ENCODE measurements around the gene TBL3. TPM values are rescaled to one million over a fixed set of nuclear protein-coding genes. Genes with fewer than 3 reads are reported as not detected.
A peak's percentile ranks its signal among the peaks of the same experiment; 100 is the strongest.

Gene TBL3
- total RNA-seq, 2 experiments from 2014 or later = 36.5 to 38.0 TPM

- Mint-ChIP-seq H3K27me3 (ENCODE audit: low read depth) (peaks cover 30% of the 10 kb centered on the region), H3K36me3 (ENCODE audit: low read depth) (no peaks in the 10 kb centered on the region), H3K9me3 (no peaks in the 10 kb centered on the region), H3K27ac (no peak overlapping the region), H3K4me1 (ENCODE audit: low read depth) (peaks cover 22% of the 10 kb centered on the region), H3K4me3 (peak overlapping the region; percentile 49)
- DNase-seq = no peak
- intact Hi-C loops (cut with micrococcal nuclease) = loop anchor here (1.0 to 2.0 kb wide), 3 partner anchors 118 to 228 kb away; partner anchors contain the start of genes ECI1 and TRAF7
- CTCF ChIA-PET = interaction anchor here (0.6 to 4.3 kb wide), 11 partner anchors 9 to 230 kb away, joined by 3 to 52 read pairs (median 3); partner anchors contain the start of gene TRAF7
Measured at GRCh38 chr16:2022723-2023091, 50.9 kb downstream of the TBL3 start.

GRCh38 chr16:2023092-2024031, 51.5 kb downstream of the TBL3 start:
- no peak overlapping the region for H3K27ac Mint-ChIP-seq
- CTCF ChIA-PET = interaction anchor here (0.6 to 4.3 kb wide), 11 partner anchors 10 to 229 kb away, joined by 3 to 52 read pairs (median 3); partner anchors contain the start of gene TRAF7
- intact Hi-C loops (cut with micrococcal nuclease) = loop anchor here (1.0 to 2.0 kb wide), 3 partner anchors 117 to 227 kb away; partner anchors contain the start of genes ECI1 and TRAF7

GRCh38 chr16:2024032-2024420, 52.2 kb downstream of the TBL3 start:
- CTCF ChIA-PET = interaction anchor here (2.2 to 4.3 kb wide), 2 partner anchors 12 to 116 kb away, joined by 8 to 52 read pairs; no protein-coding TSS in a partner anchor
- Mint-ChIP-seq H3K9me3 (no peaks in the 10 kb centered on the region), H3K4me3 (no peak overlapping the region), H3K27me3 (ENCODE audit: low read depth) (peaks cover 26% of the 10 kb centered on the region), H3K36me3 (ENCODE audit: low read depth) (no peaks in the 10 kb centered on the region), H3K27ac (no peak overlapping the region), H3K4me1 (ENCODE audit: low read depth) (peaks cover 22% of the 10 kb centered on the region)
- DNase-seq = no peak
- intact Hi-C loops (cut with micrococcal nuclease) = no loop called here

More at GRCh38 chr16:2023092-2024031, 51.5 kb downstream of the TBL3 start:
- Mint-ChIP-seq H3K36me3 (ENCODE audit: low read depth) (no peaks in the 10 kb centered on the region), H3K4me3 (peak overlapping the region; percentile 49), H3K4me1 (ENCODE audit: low read depth) (peaks cover 22% of the 10 kb centered on the region), H3K27me3 (ENCODE audit: low read depth) (peaks cover 29% of the 10 kb centered on the region), H3K9me3 (no peaks in the 10 kb centered on the region)
- DNase-seq = peak; percentile 97

GRCh38 chr16:2025251-2025650, 53.4 kb downstream of the TBL3 start:
- Mint-ChIP-seq H3K4me3 (no peak overlapping the region), H3K36me3 (ENCODE audit: low read depth) (no peaks in the 10 kb centered on the region), H3K9me3 (no peaks in the 10 kb centered on the region), H3K27me3 (ENCODE audit: low read depth) (peaks cover 24% of the 10 kb centered on the region), H3K4me1 (ENCODE audit: low read depth) (peaks cover 22% of the 10 kb centered on the region), H3K27ac (no peak overlapping the region)
- DNase-seq = no peak
- intact Hi-C loops (cut with micrococcal nuclease) = no loop called here
- CTCF ChIA-PET = interaction anchor here (0.7 to 4.3 kb wide), 3 partner anchors 115 to 493 kb away, joined by 3 to 52 read pairs (median 3); no protein-coding TSS in a partner anchor

GRCh38 chr16:2025878-2026460, 54.1 kb downstream of the TBL3 start:
- no peaks in the 10 kb centered on the region for H3K9me3 Mint-ChIP-seq
- H3K36me3 Mint-ChIP-seq (ENCODE audit: low read depth) = no peaks in the 10 kb centered on the region
- CTCF ChIA-PET = no interaction called here
- peak overlapping the region; percentile 50 for H3K4me3 Mint-ChIP-seq
- no peak for DNase-seq
- H3K4me1 Mint-ChIP-seq (ENCODE audit: low read depth) = peaks cover 20% of the 10 kb centered on the region
- no peak overlapping the region for H3K27ac Mint-ChIP-seq
- H3K27me3 Mint-ChIP-seq (ENCODE audit: low read depth) = peaks cover 20% of the 10 kb centered on the region
- intact Hi-C loops (cut with micrococcal nuclease) = no loop called here

- Mint-ChIP-seq H3K4me3 (peak within 1 kb of the TSS; percentile 57), H3K27me3 (ENCODE audit: low read depth) (peaks cover 16% of the 10 kb centered on the region), H3K27ac (no peak within 1 kb of the TSS), H3K9me3 (no peaks in the 10 kb centered on the region), H3K4me1 (ENCODE audit: low read depth) (peaks cover 20% of the 10 kb centered on the region), H3K36me3 (ENCODE audit: low read depth) (no peaks in the 10 kb centered on the region)
- DNase-seq = no peak
- CTCF ChIA-PET = no interaction called here
- intact Hi-C loops (cut with micrococcal nuclease) = no loop called here
Measured at GRCh38 chr16:2026461-2027023, 54.7 kb downstream of the TBL3 start, which contains the start of gene NHERF2. Gene NHERF2, plus strand, starts transcription at chr16:2026902. Its CDS starts 104 bp downstream, at chr16:2027006.

- Mint-ChIP-seq H3K4me1 (ENCODE audit: low read depth) (peaks cover 20% of the 10 kb centered on the region), H3K4me3 (peak overlapping the region; percentile 57), H3K27me3 (ENCODE audit: low read depth) (peaks cover 9% of the 10 kb centered on the region), H3K27ac (no peak overlapping the region), H3K36me3 (ENCODE audit: low read depth) (no peaks in the 10 kb centered on the region), H3K9me3 (no peaks in the 10 kb centered on the region)
- intact Hi-C loops (cut with micrococcal nuclease) = loop anchor here (2.0 kb wide), 1 partner anchor 19 kb away; the partner anchor contains the start of genes NTHL1 and TSC2
- no peak for DNase-seq
- CTCF ChIA-PET = interaction anchor here (0.6 to 0.7 kb wide), 2 partner anchors 19 to 1143 kb away, joined by 3 read pairs; no protein-coding TSS in a partner anchor
Measured at GRCh38 chr16:2027024-2028010, 55.5 kb downstream of the TBL3 start.

GRCh38 chr16:2028146-2028545, 56.3 kb downstream of the TBL3 start:
- intact Hi-C loops (cut with micrococcal nuclease) = loop anchor here (2.0 kb wide), 1 partner anchor 19 kb away; the partner anchor contains the start of genes NTHL1 and TSC2
- Mint-ChIP-seq H3K4me1 (ENCODE audit: low read depth) (peaks cover 14% of the 10 kb centered on the region), H3K27me3 (ENCODE audit: low read depth) (peaks cover 4% of the 10 kb centered on the region), H3K4me3 (no peak overlapping the region), H3K9me3 (no peaks in the 10 kb centered on the region), H3K27ac (no peak overlapping the region), H3K36me3 (ENCODE audit: low read depth) (no peaks in the 10 kb centered on the region)
- no peak for DNase-seq
- CTCF ChIA-PET = interaction anchor here (0.7 kb wide), 1 partner anchor 20 kb away, joined by 3 read pairs; no protein-coding TSS in a partner anchor

- Mint-ChIP-seq H3K27me3 (ENCODE audit: low read depth) (peaks cover 4% of the 10 kb centered on the region), H3K9me3 (no peaks in the 10 kb centered on the region), H3K4me3 (no peak overlapping the region), H3K36me3 (ENCODE audit: low read depth) (no peaks in the 10 kb centered on the region), H3K27ac (no peak overlapping the region), H3K4me1 (ENCODE audit: low read depth) (peaks cover 12% of the 10 kb centered on the region)
- no peak for DNase-seq
- intact Hi-C loops (cut with micrococcal nuclease) = loop anchor here (2.0 kb wide), 1 partner anchor 18 kb away; the partner anchor contains the start of genes NTHL1 and TSC2
- CTCF ChIA-PET = no interaction called here
Measured at GRCh38 chr16:2028620-2029220, 56.9 kb downstream of the TBL3 start.

GRCh38 chr16:2029350-2029749, 57.5 kb downstream of the TBL3 start:
- Mint-ChIP-seq H3K36me3 (ENCODE audit: low read depth) (no peaks in the 10 kb centered on the region), H3K27ac (no peak overlapping the region), H3K4me3 (no peak overlapping the region), H3K9me3 (no peaks in the 10 kb centered on the region), H3K27me3 (ENCODE audit: low read depth) (peaks cover 4% of the 10 kb centered on the region), H3K4me1 (ENCODE audit: low read depth) (peaks cover 10% of the 10 kb centered on the region)
- intact Hi-C loops (cut with micrococcal nuclease) = loop anchor here (2.0 kb wide), 1 partner anchor 17 kb away; the partner anchor contains the start of genes NTHL1 and TSC2
- DNase-seq = no peak
- CTCF ChIA-PET = no interaction called here

- Mint-ChIP-seq H3K27me3 (ENCODE audit: low read depth) (peaks cover 4% of the 10 kb centered on the region), H3K4me1 (ENCODE audit: low read depth) (peaks cover 10% of the 10 kb centered on the region), H3K27ac (no peak overlapping the region), H3K4me3 (no peak overlapping the region), H3K36me3 (ENCODE audit: low read depth) (no peaks in the 10 kb centered on the region), H3K9me3 (no peaks in the 10 kb centered on the region)
- intact Hi-C loops (cut with micrococcal nuclease) = no loop called here
- DNase-seq = no peak
- CTCF ChIA-PET = interaction anchor here (0.8 kb wide), 1 partner anchor 18 kb away, joined by 3 read pairs; the partner anchor contains the start of gene TSC2
Measured at GRCh38 chr16:2030036-2030435, 58.2 kb downstream of the TBL3 start.
